NOMO-1 treated with DMSO at 0.1 percent for 48 hours (cell line): ENCODE results near the gene INPP5K.
"Not testable (repeated sequence)": the region's sequence is repeated elsewhere in the genome, so short reads cannot be mapped to it uniquely, and the experiment has no call there.

Source experiments
- DNase-seq: peaks from one replicate; lab custom pipeline; 2025; ENCODE audit not compliant: unreplicated experiment; lab: John Stamatoyannopoulos, UW

Gene INPP5K

DNA sequence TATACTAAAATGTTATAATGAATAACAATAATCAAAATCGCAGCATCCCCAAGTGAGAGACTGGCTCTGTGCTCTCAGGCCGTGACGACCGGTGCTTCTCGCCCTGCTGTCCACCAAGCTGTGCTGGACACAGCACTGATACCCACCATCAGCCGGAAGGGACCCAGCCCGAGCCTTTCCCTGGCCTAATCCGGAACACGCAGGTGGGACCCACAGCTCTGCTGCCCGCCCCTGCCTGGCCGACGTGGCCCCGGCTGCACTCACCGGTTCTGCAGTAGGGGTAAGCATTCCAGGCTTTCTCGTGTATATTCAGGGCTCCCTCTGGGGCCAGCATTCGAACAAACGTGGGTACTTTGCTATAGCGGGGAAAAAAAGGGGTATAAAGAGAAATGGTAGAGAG, 31.6 kb upstream of the INPP5K start:
- no peak for DNase-seq

DNA sequence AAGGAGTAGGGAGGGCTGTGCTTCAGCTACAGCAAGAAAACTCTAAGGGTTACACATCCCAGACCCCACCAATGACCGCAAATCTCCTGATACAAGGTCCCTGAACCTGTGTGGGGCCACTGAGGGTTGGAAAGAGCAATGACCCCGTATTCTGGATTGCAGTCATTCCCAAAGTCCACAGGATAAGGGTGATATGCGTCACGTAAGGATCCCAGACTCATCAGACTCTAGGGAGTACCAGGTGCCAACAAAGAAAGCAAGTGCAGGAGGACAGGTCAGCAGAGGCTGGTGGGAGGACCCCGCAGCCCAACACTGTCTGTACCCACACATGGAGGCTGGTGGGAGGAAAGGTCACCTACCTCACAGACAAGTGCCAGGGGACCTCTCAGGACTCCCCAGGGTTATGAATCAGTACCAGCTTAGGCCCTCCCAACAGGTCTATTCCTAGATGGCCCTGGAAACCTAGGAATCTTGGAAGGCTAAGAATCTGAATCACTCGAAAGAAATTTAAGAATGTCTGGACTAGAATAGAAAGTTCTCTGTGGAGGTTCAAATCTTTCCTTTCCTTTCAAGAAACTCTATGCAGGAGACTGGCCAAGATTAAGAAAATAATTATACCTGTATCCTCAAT, 30.0 kb upstream of the INPP5K start:
- DNase-seq: no peak

DNA sequence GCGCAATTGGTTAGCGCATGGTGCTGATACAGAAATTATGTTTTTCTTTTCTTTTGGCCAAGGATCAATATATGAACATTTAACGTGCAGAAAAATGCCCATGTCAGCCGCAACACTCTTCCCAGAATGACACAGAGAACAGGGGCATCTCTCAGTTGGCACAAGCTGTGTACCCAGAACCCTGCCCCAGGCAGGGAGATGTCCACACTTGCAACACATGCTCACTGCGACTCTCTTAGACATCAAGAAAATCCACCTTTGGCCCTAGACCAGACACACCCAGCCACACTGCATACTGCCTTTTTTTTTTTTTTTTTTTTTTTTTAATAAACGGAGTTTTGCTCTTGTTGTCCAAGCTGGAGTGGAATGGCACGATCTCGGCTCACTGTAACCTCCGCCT, 29.2 kb upstream of the INPP5K start:
- DNase-seq: no peak

DNA sequence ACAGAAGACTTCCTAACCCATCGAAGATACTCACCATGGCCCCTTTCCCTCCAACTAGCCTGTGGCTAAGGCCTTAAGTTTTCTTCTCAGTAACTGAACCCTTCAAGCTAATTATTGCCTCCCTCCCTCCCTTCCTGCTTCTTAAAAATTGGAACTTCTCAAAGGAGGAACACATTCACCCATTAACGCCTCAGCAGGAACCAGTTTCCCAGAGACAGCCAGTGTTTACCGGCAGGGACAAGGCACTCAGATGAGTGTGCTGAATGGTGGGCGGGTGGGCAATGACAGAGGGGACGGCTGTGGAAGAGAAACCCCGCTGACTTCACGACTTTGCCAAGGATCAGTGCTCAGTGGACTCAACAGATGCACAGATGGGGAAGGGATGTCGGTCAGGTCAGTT, 25.9 kb upstream of the INPP5K start:
- no peak for DNase-seq

DNA sequence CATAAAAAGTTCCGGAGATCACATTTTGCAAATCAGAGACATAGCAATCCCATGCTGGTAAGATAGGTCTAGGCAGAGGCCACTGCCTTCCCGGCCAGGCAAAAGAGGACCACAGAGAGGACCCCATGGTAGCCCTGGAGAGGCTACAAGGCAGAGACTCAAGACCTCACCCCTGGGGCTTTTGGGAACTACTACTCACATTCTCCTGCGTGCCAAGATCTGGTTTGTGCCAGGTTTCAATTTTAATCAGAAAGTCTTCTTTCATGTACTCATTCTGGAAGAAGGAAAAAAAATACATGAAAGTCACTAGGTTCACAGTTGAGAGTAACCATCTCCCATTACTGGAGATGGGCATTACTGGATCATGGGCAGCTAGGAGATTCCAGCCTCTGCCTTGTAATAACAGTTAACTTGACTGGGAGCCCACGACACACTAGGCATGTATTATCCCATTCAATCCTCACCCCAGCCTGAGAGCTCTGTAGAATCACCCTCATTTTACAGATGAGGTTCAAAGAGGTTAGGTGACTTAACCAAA, 25.0 kb upstream of the INPP5K start:
- DNase-seq: no peak

DNA sequence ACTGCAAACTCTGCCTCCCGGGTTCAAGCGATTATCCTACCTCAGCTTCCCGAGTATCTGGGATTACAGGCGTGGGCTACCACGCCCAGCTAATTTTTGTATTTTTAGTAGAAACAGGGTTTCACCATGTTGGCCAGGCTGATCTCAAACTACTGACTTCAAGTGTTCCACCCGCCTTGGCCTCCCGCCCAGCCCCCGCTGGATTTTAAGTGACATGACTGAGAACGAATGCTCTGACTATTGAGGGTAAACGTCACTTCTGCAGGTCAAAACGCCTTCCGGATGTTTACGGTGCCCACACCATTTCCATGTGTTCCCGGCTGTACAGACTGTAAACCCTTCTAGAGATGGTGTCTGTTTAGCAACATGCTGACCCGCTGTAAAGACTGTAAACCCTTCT, 23.4 kb upstream of the INPP5K start:
- DNase-seq: no peak

DNA sequence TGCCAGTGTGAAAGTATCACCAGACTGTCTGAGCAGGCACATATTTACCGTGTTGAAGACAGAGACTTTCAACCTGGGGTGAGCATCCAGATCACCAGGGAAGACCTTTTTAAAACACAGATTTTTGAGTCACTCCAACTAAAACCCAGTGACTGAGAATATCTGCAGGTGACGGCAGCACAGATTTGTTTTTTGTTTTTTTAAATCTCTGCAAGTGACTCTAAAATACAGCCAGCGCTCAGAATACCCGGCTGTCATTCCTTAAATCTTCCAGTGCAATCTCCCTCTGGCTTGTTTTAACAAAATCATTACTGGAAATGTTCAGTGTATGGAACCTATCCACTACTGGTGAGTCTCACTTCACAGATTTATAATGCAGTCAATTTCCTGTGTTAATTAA, 19.3 kb upstream of the INPP5K start:
- no peak for DNase-seq

DNA sequence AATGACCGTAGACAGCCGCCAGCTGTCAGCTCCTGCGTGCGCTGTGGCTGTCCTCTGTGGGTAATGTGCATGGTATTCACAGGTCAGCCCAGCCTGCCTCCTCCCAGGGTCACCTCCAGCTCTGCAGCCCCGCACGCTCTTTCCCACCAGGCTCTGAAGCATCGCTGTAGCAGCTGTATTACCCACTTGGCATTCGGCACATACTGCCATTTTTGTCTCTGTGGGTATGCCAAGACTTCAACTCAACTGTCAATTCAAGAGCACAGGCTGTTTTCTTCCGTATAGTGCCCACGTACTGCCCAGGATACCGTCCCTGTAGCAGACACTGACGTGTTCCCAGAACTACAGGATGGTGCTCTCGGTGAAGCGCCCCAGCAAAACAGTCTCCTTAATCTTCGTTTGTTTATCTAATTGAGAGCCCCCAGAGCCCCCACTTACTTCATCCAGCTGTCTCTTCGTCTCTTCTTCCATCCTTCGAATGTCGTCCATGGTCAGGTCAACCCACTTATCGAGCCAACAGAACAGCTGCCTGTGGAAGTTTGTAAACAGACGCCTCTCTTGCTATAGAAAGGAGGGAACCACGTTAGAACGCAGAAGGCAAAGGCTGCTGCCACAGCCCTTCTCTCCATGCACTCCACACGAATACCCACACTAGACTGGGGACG, 17.4 kb upstream of the INPP5K start:
- DNase-seq: no peak

DNA sequence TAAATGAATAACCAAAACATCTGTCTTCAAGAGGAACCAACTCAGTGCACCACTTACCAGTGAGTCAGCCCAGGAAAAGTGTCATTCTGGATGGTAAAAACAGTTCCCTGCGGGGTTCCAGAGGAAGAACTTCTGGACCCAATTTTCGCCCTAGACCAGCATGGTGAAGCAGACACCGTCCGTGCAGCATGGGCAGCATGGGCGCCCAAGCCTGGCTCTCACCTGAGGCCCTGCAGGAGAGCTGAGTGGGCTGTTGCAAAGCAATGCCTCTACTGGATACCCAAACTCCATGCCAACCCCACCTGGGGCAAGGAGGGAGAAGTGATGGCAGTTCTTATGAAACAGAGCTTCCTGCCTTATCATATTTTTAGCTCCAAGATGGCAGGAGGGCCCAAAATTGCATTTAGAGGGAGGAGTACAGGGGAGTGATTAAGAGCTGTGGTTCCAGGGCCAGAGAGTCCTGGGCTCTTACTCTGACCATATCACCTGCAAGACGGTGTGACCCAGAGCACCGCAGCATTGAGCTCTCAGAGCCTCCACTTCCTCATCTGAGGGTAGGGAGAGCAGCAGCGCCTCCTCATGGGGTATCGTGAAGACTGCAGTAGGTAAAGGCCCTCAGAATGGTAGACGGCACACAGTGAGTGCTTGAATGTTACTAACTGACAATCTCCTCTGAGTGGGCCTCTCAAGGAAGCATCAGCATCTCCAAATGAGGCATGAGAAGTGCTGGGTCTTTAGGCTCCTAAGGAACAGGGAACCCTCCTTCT, 16.6 kb upstream of the INPP5K start:
- DNase-seq: peak; percentile 72

DNA sequence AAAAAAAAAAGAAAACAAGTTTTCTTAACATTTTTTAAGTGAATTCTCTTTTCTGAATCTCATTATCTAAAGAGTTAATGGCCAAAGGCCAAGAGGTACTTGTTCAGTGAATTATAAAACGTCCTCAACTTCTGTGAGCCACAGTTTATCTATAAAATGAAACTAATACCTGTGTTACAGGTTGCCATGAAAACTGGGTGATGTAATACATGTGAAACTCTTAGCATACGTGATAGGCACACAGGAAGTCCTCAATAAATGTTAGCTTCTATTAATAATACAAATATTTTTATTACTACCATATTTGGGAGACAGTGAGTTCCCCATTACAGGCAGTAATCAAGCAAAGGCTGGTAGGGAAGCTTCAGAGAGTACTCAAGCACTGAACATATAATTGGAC, 13.5 kb upstream of the INPP5K start:
- no peak for DNase-seq

DNA sequence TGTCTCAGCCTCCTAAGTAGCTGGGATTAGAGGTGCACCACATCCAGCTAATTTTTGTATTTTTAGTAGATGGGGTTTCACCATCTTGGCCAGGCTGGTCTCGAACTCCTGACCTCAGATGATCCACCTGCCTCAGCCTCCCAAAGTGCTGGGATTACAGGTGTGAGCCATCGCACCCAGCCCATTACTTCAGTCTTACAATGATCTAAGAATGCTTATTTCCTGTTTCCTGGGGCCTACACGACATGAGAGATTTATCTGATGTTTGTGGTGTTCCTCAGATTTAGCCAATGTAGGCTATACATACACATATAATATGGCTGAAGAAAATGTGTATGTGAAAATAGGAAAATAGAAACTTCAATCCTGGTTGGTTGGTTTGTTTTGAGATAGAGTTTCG, 10.5 kb upstream of the INPP5K start:
- DNase-seq: not testable (repeated sequence)

DNA sequence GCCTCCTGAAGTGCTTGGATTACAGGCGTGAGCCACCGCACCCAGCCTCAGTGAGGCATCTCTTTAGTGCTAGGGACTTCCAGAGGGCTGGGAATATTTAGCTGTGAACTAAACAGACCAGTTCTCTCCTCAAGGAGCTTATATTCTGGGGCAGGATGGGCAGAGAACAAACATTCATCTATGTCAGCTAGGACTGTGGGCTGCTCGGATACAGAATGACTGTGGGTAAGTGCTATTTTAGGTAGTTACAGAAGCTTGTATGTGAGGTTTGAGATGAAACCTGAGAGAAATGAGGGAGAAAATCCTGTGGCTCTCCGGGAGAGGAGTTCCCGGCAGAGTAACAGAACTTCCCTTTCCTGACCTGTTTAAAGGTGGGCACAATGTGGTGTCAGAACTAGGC, 6.2 kb upstream of the INPP5K start:
- no peak for DNase-seq

DNA sequence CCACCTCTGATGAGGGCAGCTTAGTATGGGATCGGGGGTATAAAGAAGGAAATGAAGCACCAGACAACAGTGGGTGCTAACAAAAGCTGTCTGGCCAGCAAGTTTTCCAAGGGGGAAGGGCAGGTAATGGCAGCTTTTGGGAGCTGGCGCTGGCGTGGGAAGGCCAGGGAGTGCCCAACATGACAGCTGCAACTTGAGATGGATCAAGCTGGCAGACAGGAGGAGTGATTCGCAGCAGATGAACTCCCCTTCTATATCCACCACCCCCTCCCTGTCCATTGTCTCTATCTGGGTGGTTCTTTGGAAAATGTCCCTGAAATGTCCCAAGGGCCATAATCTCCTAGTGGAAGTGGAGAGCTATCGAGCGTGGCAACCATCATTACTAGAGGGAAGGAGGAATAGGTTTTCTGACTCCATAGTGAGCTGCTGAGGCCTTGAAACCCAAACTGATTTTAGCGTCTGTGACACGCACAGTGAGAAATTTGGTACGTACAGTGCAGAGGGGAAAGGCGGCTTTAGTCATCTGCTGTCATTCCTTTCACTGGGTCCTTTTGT, 4.8 kb upstream of the INPP5K start:
- no peak for DNase-seq

DNA sequence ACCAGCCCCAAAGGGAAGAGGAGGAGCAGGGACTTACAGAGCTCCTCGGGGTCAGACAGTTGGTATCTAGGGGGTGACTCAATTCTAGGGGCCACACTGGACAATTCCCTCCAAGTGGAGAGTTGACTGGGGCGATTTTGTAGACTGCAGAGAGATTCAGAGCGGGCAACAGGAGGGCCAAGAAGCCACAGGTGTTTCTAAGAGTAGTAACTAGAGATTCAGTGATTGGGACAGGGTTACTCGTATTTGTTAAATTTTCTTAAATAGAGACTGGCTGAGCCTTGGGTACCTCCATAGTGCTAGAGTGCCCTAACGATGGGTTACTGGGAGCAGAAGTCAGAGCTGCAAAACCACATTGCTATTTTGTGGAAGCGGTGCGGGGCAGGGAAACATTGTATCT, 3.3 kb upstream of the INPP5K start:
- DNase-seq: no peak

DNA sequence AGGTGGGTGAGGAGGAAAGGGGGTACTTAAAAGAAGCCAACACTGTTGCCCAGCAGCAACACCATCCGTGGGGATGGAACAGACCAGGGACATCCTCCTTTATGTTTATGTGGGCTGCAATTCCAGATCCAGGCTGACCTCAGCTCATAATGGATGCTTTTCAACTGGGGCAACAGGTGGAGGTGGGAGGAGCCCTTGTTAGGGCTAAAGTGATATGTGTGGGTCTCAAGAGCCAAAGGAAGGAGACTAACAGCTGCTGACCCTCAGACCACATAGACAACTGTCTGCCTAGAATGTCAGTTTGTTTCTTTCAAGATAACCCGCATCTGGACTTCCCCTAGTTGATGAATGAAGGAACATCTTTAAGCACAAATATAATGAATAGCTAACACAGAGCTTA, 2.0 kb upstream of the INPP5K start:
- DNase-seq: no peak

DNA sequence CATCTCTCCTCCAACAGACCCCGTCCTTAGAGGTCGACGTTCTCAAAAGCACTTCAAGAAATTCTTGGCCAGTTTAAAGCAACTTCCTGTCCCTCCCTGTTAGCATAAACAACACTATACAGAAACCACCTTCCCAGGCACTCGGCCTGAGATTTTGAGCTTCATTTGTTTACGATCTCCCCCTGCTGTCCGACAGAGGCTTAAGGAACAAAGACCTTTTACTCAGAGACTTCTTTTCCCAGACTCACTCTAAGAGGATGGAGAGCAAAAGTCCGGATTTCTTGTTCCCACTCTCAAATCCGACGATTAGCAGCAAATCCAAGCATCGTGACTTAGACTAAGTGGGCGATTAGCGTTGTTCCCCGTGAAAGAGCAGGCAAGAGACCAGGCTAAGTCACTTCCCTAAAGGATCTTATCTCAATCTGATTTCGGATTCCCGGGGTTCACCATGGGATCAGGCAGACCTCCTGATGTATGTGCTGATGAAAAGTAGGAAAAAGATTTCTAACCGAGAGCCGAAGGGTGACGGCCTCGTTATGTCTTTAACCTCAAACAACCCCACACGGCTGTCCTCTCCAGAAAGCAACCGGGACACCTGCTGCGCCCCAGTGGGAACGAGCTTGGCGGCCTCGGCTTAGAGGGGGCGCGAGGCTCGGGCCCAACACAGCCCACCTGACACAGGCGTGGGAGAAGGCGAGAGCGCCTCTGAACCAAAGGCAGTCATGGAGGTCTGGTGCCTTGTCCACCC, 598 bp downstream of the INPP5K start:
- peak; percentile 86 for DNase-seq

DNA sequence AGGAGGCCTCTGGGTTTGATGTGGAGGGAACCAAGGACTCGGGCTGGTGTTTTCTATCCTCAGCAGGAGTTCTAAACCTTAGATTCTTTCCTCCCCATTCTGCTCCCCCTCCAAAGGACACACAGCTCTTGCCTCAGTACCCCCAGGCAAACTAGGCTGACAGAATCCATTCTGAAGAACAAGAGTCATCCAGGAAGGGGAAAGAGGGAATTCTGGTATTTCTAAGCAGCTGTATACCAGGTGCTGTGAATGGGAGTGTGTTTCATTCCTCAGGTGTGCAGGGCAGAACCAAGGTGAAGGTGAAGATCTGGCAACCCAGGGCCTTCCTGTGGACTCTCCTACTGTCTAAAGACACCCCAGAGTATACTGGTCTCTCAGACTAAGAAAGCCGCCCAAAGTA, 4.1 kb downstream of the INPP5K start:
- no peak for DNase-seq

DNA sequence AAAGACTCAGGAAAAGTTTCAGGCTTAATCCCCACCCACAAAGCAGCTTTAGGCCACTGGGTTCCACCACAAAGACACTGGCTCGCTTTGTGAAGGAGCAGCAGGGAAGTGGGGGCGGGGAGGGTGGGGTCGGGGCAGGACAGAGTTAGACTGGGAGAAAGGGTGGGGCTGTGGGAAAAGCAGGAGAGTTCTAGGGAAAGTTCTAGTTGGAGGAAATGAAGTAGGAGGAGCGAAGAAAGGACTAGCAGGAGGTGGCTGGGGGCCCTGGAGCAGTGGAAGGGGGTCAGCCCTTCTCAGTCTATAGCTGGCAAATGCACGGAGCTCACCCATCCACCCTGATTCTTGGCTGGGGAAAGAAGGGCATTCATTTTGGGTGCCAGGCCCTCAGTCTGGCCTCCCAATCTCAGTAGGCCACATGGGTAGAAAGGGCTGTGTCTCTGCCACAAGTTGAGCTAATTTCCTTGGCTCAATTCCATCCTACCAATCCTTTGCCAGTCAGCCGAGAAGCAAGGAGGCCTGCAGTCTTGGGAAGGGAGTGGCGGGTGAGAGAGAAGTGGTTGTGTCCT, 4.6 kb downstream of the INPP5K start:
- DNase-seq: no peak

DNA sequence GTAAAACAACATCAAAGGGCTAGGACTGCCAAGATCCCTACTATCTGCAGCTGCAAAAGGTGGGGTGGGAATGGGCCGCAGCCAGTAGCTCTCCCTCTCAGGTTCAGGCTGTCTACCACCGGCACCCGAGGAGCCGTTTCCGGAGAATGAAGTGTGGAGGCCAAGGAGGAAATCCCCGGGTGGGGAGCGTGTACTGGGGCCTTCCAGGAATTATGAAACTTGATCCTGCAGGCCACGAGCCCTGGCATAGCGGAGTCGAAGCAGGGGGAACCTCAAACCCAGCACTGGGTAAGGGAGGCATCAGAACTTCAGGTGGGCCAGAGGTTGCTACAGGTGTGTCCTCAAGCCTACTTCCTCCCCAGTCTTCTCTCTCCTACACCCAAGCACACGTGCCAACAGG, 5.1 kb downstream of the INPP5K start:
- no peak for DNase-seq

DNA sequence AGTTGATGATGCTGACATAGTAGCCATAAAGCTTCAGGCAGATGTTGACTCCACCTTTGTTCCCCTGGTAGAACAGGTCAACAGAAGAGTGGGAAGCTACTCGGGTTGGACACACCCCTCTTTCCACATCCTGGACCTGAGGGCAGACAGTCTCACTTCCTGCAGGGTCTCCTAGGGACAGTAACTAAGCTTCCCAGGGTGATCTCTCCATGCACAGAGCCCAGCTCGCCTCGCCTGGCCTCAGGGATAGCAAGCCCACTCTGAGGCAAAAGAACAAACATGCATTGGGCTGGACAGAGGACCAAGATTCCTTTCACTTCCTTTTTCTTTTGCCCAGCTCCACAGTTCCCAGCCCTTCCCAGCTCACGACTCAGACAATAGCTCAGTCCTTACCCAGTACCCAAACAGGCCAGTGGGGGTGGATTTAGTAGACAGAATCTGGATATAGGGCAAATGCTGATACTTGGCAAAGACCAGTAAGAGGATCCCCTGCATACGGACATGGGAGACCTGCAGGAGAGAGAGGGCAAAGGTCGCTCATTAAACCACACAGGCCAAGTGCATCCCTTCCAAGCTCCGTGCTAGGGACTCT, 7.0 kb downstream of the INPP5K start:
- DNase-seq: no peak
